Ishikawa (cell line): Measurements from ENCODE around the gene CERS5.

Experiments
- MAX ChIP-seq: IDR thresholded peaks from 2 replicates; pipeline ENCODE4 v1.6.1; 2012
- REST ChIP-seq: IDR thresholded peaks from 2 replicates; pipeline ENCODE4 v1.6.1; 2012; ENCODE audit warnings: low read depth, mild to moderate bottlenecking
- TAF1 ChIP-seq: IDR thresholded peaks from 2 replicates; pipeline ENCODE4 v1.6.1; 2012; ENCODE audit warnings: low read depth, mild to moderate bottlenecking
- TCF12 ChIP-seq: IDR thresholded peaks from 2 replicates; pipeline ENCODE4 v1.6.1; 2012; ENCODE audit warnings: low read depth
- TEAD4 ChIP-seq: IDR thresholded peaks from 2 replicates; pipeline ENCODE4 v1.6.1; 2012
- ZBTB7A ChIP-seq: IDR thresholded peaks from 2 replicates; pipeline ENCODE4 v1.6.1; 2012; ENCODE audit warnings: low read depth

GRCh38 chr12:50103767-50104321 is 63.3 kb downstream of the CERS5 start, which contains the start of gene GPD1:
- TF ChIP-seq ZBTB7A (no peak), TEAD4 (no peak), MAX (peak; percentile 89), TAF1 (no peak), TCF12 (no peak), REST (no peak)
